Muscle of back (tissue), 13 donors: ENCODE measurements around the gene MAFB. TPM values are rescaled to one million over a fixed set of nuclear protein-coding genes. Genes with fewer than 3 reads are reported as not detected.
"Not testable (repeated sequence)": the region's sequence is repeated elsewhere in the genome, so short reads cannot be mapped to it uniquely, and the experiment has no call there.

Experiments
- DNase-seq, 3 donors: peaks; one replicate each; pipeline versions ENCODE4 v3.0.0 to v3.0.0-alpha.2; 2013
- long read RNA-seq, 9 donors: transcript quantifications; one replicate each; lab custom pipeline, GENCODE V29; 2026
- polyA plus RNA-seq, 10 donors: library from polyadenylated mRNA; unstranded; fragments of 120-200 nt; gene quantifications; one replicate each; pipeline ENCODE4 v1.2.1, GENCODE V29; 2013; ENCODE audit not compliant: insufficient read length in 10 of 10

Gene MAFB
- polyA plus RNA-seq = 10 to 100 TPM in 7 of 10 donors, 1 to 10 TPM in 3; 7.4 to 18.3 (median 10.3) TPM
- long read RNA-seq, donor 1, transcript MAFB-201 (1 exons, 3,393 nt) = major isoform, 9 of 9 reads
- long read RNA-seq, donor 1, partial matches to known transcripts = 0 of 9 reads
- long read RNA-seq, donor 1, other reads (novel, unspliced or antisense) = 0 of 9 reads
- long read RNA-seq, donor 2, partial matches to known transcripts = 0 of 4 reads
- long read RNA-seq, donor 2, other reads (novel, unspliced or antisense) = 0 of 4 reads
- long read RNA-seq, donor 3 = 0 reads
- long read RNA-seq, donor 4, transcript MAFB-201 (1 exons, 3,393 nt) = major isoform, 8 of 8 reads
- long read RNA-seq, donor 4, partial matches to known transcripts = 0 of 8 reads
- long read RNA-seq, donor 4, other reads (novel, unspliced or antisense) = 0 of 8 reads
- long read RNA-seq, donor 5, transcript MAFB-201 (1 exons, 3,393 nt) = major isoform, 22 of 22 reads
- long read RNA-seq, donor 5, partial matches to known transcripts = 0 of 22 reads
- long read RNA-seq, donor 5, other reads (novel, unspliced or antisense) = 0 of 22 reads
- long read RNA-seq, donor 6, transcript MAFB-201 (1 exons, 3,393 nt) = major isoform, 5 of 5 reads
- long read RNA-seq, donor 6, partial matches to known transcripts = 0 of 5 reads
- long read RNA-seq, donor 6, other reads (novel, unspliced or antisense) = 0 of 5 reads
- long read RNA-seq, donor 7, partial matches to known transcripts = 0 of 4 reads
- long read RNA-seq, donor 7, other reads (novel, unspliced or antisense) = 0 of 4 reads
- long read RNA-seq, donor 8, transcript MAFB-201 (1 exons, 3,393 nt) = major isoform, 11 of 11 reads
- long read RNA-seq, donor 8, partial matches to known transcripts = 0 of 11 reads
- long read RNA-seq, donor 8, other reads (novel, unspliced or antisense) = 0 of 11 reads
- long read RNA-seq, donor 9, partial matches to known transcripts = 0 of 1 reads
- long read RNA-seq, donor 9, other reads (novel, unspliced or antisense) = 0 of 1 reads

DNA sequence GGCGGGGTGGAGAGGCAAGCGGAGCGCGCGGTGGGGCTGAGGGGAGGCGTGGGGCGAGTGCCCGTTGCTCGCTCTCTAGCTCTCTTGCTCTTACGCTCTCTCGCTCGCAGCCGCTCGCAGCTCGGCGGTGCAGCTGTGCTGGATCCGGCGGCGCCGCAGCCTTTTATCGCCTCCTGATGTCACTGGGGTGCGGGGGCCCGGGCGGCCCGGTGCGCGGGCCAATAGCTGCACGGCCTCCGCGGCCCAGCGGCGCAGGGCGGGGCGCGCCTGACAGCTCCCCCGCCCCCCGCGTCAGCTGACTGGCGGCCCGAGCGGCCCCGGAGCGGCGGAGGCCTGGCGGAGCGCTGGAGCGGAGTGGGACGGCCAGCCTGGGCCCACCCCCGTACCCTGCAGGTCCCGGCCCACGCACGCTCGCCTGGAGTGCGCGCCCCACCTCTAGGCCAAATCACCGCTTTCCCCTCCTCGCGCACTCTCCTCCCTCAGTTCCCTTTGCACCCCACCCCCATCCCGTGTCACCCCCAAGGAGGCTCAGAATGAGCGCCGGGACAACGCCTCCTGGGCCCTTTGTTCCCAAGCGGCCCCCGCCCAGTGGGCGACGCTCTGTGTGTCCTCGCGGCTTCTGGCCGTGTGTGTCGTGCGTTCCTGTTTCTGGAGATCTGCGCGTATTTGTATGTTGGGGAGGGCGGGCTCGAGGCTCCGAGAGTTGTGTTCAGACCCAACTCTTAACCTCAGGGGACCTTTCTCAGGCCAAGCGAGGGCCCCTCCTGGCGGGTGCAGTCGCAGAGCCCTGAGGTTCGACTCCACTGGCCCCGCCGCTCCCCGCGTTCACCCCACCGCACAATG is at the start of gene MAFB:
Gene MAFB, minus strand, starts transcription at position 137 of the 843 bp plus-strand sequence. CDS start 386 bp downstream, outside the sequence.
- DNase-seq = peak; percentile 93 to 97 (median 94)

DNA sequence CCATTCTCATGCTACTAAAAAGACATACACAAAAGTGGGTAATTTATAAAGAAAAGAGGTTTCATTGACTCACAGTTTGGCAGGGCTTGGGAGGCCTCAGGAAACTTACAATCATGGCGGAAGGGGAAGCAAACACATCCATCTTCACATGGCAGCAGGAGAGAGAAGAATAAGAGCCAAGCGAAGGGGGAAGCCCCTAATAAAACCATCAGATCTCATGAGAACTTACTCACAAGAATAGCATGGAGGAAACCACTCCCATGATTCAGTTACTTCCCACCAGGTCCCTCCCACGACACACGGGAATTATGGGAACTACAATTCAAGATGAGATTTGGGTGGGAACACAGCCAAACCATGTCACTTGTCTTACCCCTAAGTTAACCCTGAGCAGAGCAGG is 47.4 kb upstream of the MAFB start:
- not testable (repeated sequence) for DNase-seq

- DNase-seq = no peak
Measured at GRCh38 chr20:40728996-40729395, 40.0 kb upstream of the MAFB start.

- DNase-seq = no peak
Measured at GRCh38 chr20:40728470-40728869, 39.4 kb upstream of the MAFB start.

- DNase-seq = no peak
Measured at GRCh38 chr20:40727960-40728359, 38.9 kb upstream of the MAFB start.

DNA sequence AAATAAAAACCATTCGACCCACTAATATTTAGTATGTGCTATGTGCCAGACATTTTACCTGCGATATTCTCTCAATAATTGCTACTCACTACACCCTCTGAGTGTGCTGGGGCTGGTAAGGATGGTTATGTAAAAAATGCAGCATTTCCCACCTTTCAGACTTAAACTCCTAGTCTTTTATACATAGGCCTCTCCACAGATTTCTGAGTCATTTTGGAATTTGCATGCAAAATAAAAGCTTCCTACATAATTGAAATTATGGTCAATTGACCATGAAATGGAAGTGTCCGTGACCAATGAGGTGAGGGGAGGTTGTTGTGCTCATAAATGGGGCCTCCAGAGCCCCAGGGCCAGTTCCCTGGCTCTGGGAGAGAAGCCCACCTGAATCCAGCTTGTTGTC is 37.7 kb upstream of the MAFB start:
- no peak for DNase-seq

DNA sequence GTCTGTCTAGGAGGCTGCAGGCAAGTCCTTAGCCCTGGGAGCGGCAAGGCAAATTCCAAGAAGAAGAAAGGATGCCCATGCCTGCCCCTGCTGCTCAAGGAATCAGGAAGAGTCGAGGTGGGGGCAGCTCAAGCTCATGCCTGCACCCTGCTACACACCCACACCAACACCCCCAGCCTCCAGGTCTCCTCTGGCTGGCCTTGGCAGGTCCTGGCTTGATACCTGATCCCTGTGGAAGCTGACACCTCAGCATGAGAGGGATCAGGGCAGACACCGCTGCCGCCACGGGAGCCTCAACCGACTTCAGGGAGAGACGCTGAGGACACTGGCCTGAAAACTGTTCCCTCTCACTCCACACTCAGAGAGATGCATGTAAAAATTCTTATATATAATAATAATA is 35.5 kb upstream of the MAFB start:
- no peak for DNase-seq

- no peak for DNase-seq
Measured at GRCh38 chr20:40720826-40721225, 31.8 kb upstream of the MAFB start.

DNA sequence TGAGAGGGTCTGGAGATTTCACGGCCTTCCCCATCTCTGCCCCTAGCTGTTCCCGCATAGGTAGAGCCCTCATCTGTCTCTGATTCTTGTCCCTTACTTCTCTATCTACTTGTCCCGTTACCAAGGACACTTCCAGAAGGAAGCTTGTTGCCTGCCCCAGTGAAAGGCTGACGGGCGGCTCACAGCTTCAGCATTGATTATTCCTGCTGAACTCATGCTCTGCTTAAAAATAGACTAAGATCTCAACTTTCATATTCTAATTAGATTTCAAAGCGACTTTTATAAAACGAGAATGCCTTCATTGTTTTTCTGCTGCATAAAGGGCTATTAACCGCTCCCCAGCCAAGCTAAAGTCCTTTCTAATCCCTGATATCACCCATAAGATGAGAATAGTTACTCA is 31.1 kb upstream of the MAFB start:
- no peak for DNase-seq

GRCh38 chr20:40718982-40719729 is 30.1 kb upstream of the MAFB start:
- DNase-seq = peak in 1 of 3 donors; percentile 13

GRCh38 chr20:40718214-40718977 is 29.4 kb upstream of the MAFB start:
- no peak for DNase-seq

DNA sequence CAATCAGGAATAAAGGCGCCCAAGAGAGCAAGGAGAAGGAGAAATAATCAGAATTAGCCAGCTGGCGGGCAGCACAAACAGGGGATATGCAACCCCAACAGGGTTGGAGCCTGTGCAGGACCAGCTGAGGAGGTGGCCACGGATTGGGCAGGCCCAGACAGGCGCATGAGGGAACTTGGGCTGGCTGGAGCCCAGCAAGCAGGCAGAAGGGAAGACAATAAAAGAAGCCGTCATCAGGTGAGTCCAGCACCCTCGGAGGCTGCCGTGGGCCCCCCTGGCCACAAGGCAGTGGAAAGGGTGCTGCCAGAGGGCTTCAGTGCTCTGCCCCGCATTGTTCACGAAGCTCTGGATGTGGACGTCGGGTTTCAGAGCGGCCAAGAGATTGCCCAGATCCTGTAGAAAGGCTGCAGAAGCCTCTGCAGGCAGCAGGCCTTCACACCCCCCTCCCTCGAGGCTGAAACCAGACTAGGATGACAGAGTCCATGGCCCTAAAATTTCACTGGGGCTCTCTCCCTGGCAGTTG is 28.4 kb upstream of the MAFB start:
- no peak for DNase-seq

DNA sequence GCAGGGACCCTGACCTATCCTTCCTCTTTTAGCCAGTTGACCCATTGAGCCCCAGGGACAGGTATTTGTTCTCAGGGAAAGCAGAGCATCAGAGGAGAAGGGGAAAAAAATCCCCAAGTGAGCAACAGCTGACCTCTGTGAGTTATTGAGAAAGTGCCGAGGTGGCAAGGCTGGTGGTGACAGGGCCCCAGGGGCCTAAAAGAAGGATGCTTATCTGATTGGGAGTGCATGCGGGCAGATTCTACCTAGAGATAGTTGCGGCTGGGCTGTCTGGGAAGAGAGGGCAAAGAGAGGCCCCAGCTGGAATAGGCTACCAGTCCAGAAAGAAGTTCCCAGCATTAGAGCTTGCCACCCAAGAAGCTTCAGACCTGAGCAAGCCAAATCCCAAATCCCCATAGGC is 26.5 kb upstream of the MAFB start:
- DNase-seq = no peak

DNA sequence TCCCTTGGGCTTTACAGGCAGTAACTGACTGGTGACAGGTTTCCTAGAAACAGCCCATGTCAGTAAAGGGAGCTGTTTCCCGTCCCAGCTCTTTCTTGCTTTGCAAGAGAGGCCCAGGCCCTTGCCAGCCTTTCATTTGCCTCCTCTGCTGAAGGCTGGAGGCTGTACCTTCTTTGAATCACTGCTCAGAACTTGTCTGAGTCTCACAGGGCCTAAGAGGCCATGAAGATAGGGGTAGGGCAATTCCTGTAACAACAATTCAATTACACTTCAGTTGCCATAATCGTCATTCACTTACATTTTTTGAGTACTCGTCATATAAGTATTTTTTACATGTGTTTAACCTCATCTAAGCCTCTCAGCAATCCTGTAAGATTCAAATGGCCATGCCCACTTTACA is 25.9 kb upstream of the MAFB start:
- no peak for DNase-seq

GRCh38 chr20:40714109-40714508 is 25.1 kb upstream of the MAFB start:
- no peak for DNase-seq

DNA sequence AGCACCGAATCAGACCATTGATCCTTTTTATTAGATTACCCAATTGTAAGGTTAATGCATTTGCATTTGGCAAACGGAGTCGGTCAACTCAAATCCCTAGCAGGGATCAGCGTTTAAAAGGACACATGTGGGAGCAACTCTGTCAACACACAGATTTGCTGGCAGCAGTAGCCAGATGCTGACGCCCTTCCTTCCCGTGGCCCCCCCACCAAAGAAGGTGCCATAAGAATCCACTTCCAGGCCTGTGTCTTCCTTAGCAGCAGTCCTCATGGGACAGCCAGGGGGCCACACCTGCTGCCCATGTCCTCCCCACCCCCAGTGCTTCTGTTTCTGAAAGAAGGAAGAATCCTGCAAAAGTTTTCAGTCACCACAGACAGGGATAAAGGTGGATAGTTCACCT is 24.5 kb upstream of the MAFB start:
- no peak for DNase-seq

GRCh38 chr20:40711079-40711478 is 22.0 kb upstream of the MAFB start:
- no peak for DNase-seq

- DNase-seq = no peak
Measured at GRCh38 chr20:40710603-40711002, 21.6 kb upstream of the MAFB start.

GRCh38 chr20:40706977-40707582 is 18.0 kb upstream of the MAFB start:
- DNase-seq = no peak
